Adrenal gland (tissue), 12 donors: ENCODE results near the gene FOXP3. TPM values are rescaled to one million over a fixed set of nuclear protein-coding genes. Genes with fewer than 3 reads are reported as not detected.

ENCODE experiments used
- DNase-seq, 7 donors: peaks; one replicate each; pipeline ENCODE4 v3.0.0-alpha.2; 2019 to 2020
- H3K27ac ChIP-seq, 5 donors: fragments of 200-600 bp; sonication (generic) in 4 of 5; 1 replicate in 3 of 5; 2 replicates in 2 of 5; pipeline versions ENCODE4 v1.5.1 to v1.8.0; 2016 to 2020; ENCODE audit warnings: mild to moderate bottlenecking in 1 of 5
- H3K27me3 ChIP-seq: fragments of 200-600 bp; 2 replicates; pipeline ENCODE4 v1.8.0; 2021
- H3K36me3 ChIP-seq, 2 donors: fragments of 200-600 bp; replicated peaks in 1 of 2; 1 replicate in 1 of 2; 2 replicates in 1 of 2; pipeline versions ENCODE4 v1.5.1 to v1.8.0; 2018 to 2022
- H3K4me1 ChIP-seq, 2 donors: fragments of 200-600 bp; replicated peaks in 1 of 2; 1 replicate in 1 of 2; 2 replicates in 1 of 2; pipeline versions ENCODE4 v1.5.1 to v1.8.0; 2018 to 2021
- H3K4me3 ChIP-seq, 4 donors: fragments of 200-600 bp; sonication (generic) in 3 of 4; one replicate each; pipeline ENCODE4 v1.5.1; 2016 to 2018
- H3K9me3 ChIP-seq, 3 donors: fragments of 200-600 bp; sonication (generic) in 1 of 3; replicated peaks in 1 of 3; 1 replicate in 2 of 3; 2 replicates in 1 of 3; pipeline versions ENCODE4 v1.5.1 to v1.8.0; 2016 to 2021
- CTCF ChIP-seq, 6 experiments: fragments of 450-650 bp in 4 of 6; fragments of 200-600 bp in 2 of 6; sonication (generic) in 1 of 6; IDR thresholded peaks; 1 replicate in 5 of 6; 2 replicates in 1 of 6; pipeline versions ENCODE4 v1.5.1 to v1.8.0; 2016 to 2021; ENCODE audit warnings: antibody characterized with exemption in 6 of 6, mild to moderate bottlenecking in 2 of 6, moderate library complexity in 1 of 6
- POLR2A ChIP-seq, 2 donors: fragments of 450-650 bp; IDR thresholded peaks; one replicate each; pipeline ENCODE4 v1.6.1; 2017; ENCODE audit warnings: antibody characterized with exemption in 2 of 2, mild to moderate bottlenecking in 2 of 2, moderate library complexity in 1 of 2
- WGBS, 4 donors: extraction: QIAGEN DNeasy Blood & Tissue Kit in 2 of 4; methylation state at CpG; one replicate each; pipeline versions ENCODE4 v1.1.5 to v1.1.7; 2013 to 2017; 5-methylcytosine and 5-hydroxymethylcytosine counted together
- intact Hi-C, 2 donors: fragments of 100-400 bp; cut with DNase I; formaldehyde crosslinking; loops; one replicate each; pipeline versions ENCODE4 v1.14.1 to v1.15.0; 2022 to 2023
- polyA plus RNA-seq, 3 donors: library from polyadenylated mRNA; stranded (reverse); fragments of 200-250 nt in 2 of 3; fragments of 350-450 nt in 1 of 3; fragmentation: Illumina TruSeq in 1 of 3; extraction: RNeasy Lipid Tissue Mini Kit (QIAGEN cat#74804) in 1 of 3; gene quantifications; one replicate each; pipeline ENCODE4 v1.2.3, GENCODE V29; 2013 to 2014
- total RNA-seq, 9 donors: library from RNA; depleted of rRNA in 4 of 9; stranded (reverse); fragments of >200 nt in 4 of 9; fragments of 120-200 nt in 1 of 9; fragmentation: NEBNext Ultra II Directional in 1 of 9; extraction: Animal tissue kit (Norgen Biotek cat#: 25700) in 1 of 9; gene quantifications; one replicate each; pipeline versions ENCODE4 v1.1.0 to v1.2.4, GENCODE V29; 2013 to 2023
- donor health status: healthy with polysubstance abuse.
- donor health status: Bipolar disorder and iron deficiency.
- donor health status: DM: yes; HTN: yes; CAD: no.
- donor health status: DM: no; HTN: no; CAD: no.
- donor health status: DM: no; HTN: no; CAD: no.
- donor health status: DM: yes; HTN: yes; CAD: no.

The FOXP3 gene
- total and polyA plus RNA-seq, 12 donors = 0.14 to 0.53 (median 0.26) TPM; not detected in 4

- no peak overlapping the region for H3K27ac ChIP-seq
- intact Hi-C loops = no loop called here
- no peaks in the 10 kb centered on the region for H3K36me3 ChIP-seq
- peaks cover under 1% of the 10 kb centered on the region for H3K27me3 ChIP-seq
- H3K9me3 ChIP-seq = no peaks in the 10 kb centered on the region
- no peak for DNase-seq
- 79 to 92% (median 84%) methylated on average over 9 of the region's 9 CpGs; no CpG with 5 or more reads in 1 of the 4 donors for WGBS, 4 donors
- H3K4me3 ChIP-seq = no peak overlapping the region
- H3K4me1 ChIP-seq = no peaks in the 10 kb centered on the region
- no peak for TF ChIP-seq CTCF (IDR thresholded peaks at IDR 0.05)
These were observed 53.4 kb downstream of the FOXP3 start for GRCh38 chrX:49211074-49211473.

GRCh38 chrX:49210406-49210805 lies 54.1 kb downstream of the FOXP3 start:
- DNase-seq = no peak
- WGBS, 4 donors = 65 to 78% (median 71%) methylated on average over 5 to 8 of the region's 8 CpGs
- no peaks in the 10 kb centered on the region for H3K4me1 ChIP-seq
- intact Hi-C loops = no loop called here
- H3K27ac ChIP-seq = no peak overlapping the region
- no peak overlapping the region for H3K4me3 ChIP-seq
- TF ChIP-seq POLR2A (IDR thresholded peaks at IDR 0.05) (no peak), CTCF (IDR thresholded peaks at IDR 0.05) (no peak)
- no peaks in the 10 kb centered on the region for H3K36me3 ChIP-seq
- H3K27me3 ChIP-seq = peaks cover 6% of the 10 kb centered on the region
- no peaks in the 10 kb centered on the region for H3K9me3 ChIP-seq

GRCh38 chrX:49209434-49210251 lies 54.9 kb downstream of the FOXP3 start:
- WGBS, 4 donors = 56 to 77% (median 60%) methylated on average over 4 to 28 of the region's 28 CpGs
- Histone ChIP-seq H3K27ac (no peak overlapping the region), H3K36me3 (no peaks in the 10 kb centered on the region), H3K9me3 (no peaks in the 10 kb centered on the region), H3K27me3 (peaks cover 6% of the 10 kb centered on the region), H3K4me1 (no peaks in the 10 kb centered on the region), H3K4me3 (no peak overlapping the region)
- intact Hi-C loops = no loop called here
- DNase-seq = no peak
- no peak for TF ChIP-seq CTCF (IDR thresholded peaks at IDR 0.05)
- no peak for TF ChIP-seq POLR2A (IDR thresholded peaks at IDR 0.05)

- WGBS, 4 donors = 87 to 99% (median 92%) methylated on average over 4 to 5 of the region's 5 CpGs; no CpG with 5 or more reads in 1 of the 4 donors
- no peaks in the 10 kb centered on the region for H3K9me3 ChIP-seq
- intact Hi-C loops = no loop called here
- no peak overlapping the region for H3K27ac ChIP-seq
- no peaks in the 10 kb centered on the region for H3K4me1 ChIP-seq
- peaks cover 6% of the 10 kb centered on the region for H3K27me3 ChIP-seq
- H3K4me3 ChIP-seq = no peak overlapping the region
- DNase-seq = no peak
- H3K36me3 ChIP-seq = no peaks in the 10 kb centered on the region
- no peak for TF ChIP-seq POLR2A (IDR thresholded peaks at IDR 0.05)
- no peak for TF ChIP-seq CTCF (IDR thresholded peaks at IDR 0.05)
These were observed 56.1 kb downstream of the FOXP3 start for GRCh38 chrX:49208399-49208798.
